Naive thymus-derived CD8-positive, alpha-beta T cell (primary cell): Measurements from ENCODE around the gene IRGQ. TPM values are rescaled to one million over a fixed set of nuclear protein-coding genes. Genes with fewer than 3 reads are reported as not detected.

Experiments
- polyA plus RNA-seq, 3 donors: library from polyadenylated mRNA; unstranded; fragments of 300-500 nt; fragmentation: Illumina TruSeq; gene quantifications; one replicate each; pipeline ENCODE4 v1.2.3, GENCODE V29; 2021
- total RNA-seq, 8 experiments: library from RNA in 2 of 8; stranded (reverse) in 2 of 8; gene quantifications; one replicate each; pipeline ENCODE4 v1.2.3 and lab custom pipeline; 2021 to 2026

Gene IRGQ
- total and polyA plus RNA-seq, 5 experiments from 2014 or later: 0.37 to 15.7 (median 1.1) TPM

Other genes with a start within 250 kb of the IRGQ start
- gene CD177, start 242.4 kb downstream of the IRGQ start, total RNA-seq: not detected
- not detected for gene CD177, start 242.4 kb downstream of the IRGQ start, polyA plus RNA-seq
- not detected for gene TEX101, start 181.2 kb downstream of the IRGQ start, total RNA-seq
- gene TEX101, start 181.2 kb downstream of the IRGQ start, polyA plus RNA-seq: not detected
- gene LYPD3, start 130.5 kb downstream of the IRGQ start, total RNA-seq: 1 to 10 TPM; 5.4 to 6.1 TPM
- gene LYPD3, start 130.5 kb downstream of the IRGQ start, polyA plus RNA-seq: 1 to 10 TPM; 6.2 to 9.3 (median 8.3) TPM
- gene PHLDB3, start 91.4 kb downstream of the IRGQ start, total RNA-seq: 10 to 100 TPM; 46.0 to 48.6 TPM
- 1 to 10 TPM; 3.5 to 7.2 (median 4.5) TPM for gene PHLDB3, start 91.4 kb downstream of the IRGQ start, polyA plus RNA-seq
- gene ETHE1, start 68.9 kb downstream of the IRGQ start, total RNA-seq: 10 to 100 TPM; 23.9 to 24.8 TPM
- 10 to 100 TPM; 62.0 to 78.7 (median 64.5) TPM for gene ETHE1, start 68.9 kb downstream of the IRGQ start, polyA plus RNA-seq
- 1 to 10 TPM; 5.1 to 5.3 TPM for gene ZNF575, start 62.9 kb downstream of the IRGQ start, total RNA-seq
- 1 to 10 TPM; 1.7 to 4.1 (median 3.0) TPM for gene ZNF575, start 62.9 kb downstream of the IRGQ start, polyA plus RNA-seq
- 10 to 100 TPM; 38.2 to 39.0 TPM for gene XRCC1, start 20.6 kb downstream of the IRGQ start, total RNA-seq
- gene XRCC1, start 20.6 kb downstream of the IRGQ start, polyA plus RNA-seq: 10 to 100 TPM; 16.8 to 34.6 (median 33.7) TPM
- 1 to 10 TPM; 2.5 to 2.7 TPM for gene PINLYP, start 20.3 kb downstream of the IRGQ start, total RNA-seq
- 1 to 10 TPM in 2 of 3 donors, under 1 TPM in 1; 0.68 to 2.3 (median 1.7) TPM for gene PINLYP, start 20.3 kb downstream of the IRGQ start, polyA plus RNA-seq
- gene ZNF576, start 461 bp upstream of the IRGQ start, total RNA-seq: 10 to 100 TPM; 17.1 to 17.8 TPM
- gene ZNF576, start 461 bp upstream of the IRGQ start, polyA plus RNA-seq: 10 to 100 TPM in 1 of 3 donors, 1 to 10 TPM in 2; 6.2 to 10.4 (median 9.3) TPM
- gene SRRM5, start 16.0 kb upstream of the IRGQ start, total RNA-seq: 1 to 10 TPM; 1.4 TPM
- under 1 TPM in 2 of 3 donors, not detected in 1; 0.08 to 0.94 TPM for gene SRRM5, start 16.0 kb upstream of the IRGQ start, polyA plus RNA-seq
- 10 to 100 TPM; 31.2 to 31.6 TPM for gene ZNF428, start 23.5 kb upstream of the IRGQ start, total RNA-seq
- 10 to 100 TPM; 16.5 to 20.6 (median 18.3) TPM for gene ZNF428, start 23.5 kb upstream of the IRGQ start, polyA plus RNA-seq
- gene CADM4, start 43.7 kb upstream of the IRGQ start, total RNA-seq: under 1 TPM; 0.39 to 0.63 TPM
- not detected for gene CADM4, start 43.7 kb upstream of the IRGQ start, polyA plus RNA-seq
- 1 to 10 TPM; 1.3 to 1.7 TPM for gene PLAUR, start 74.0 kb upstream of the IRGQ start, total RNA-seq
- gene PLAUR, start 74.0 kb upstream of the IRGQ start, polyA plus RNA-seq: 1 to 10 TPM in 1 of 3 donors, under 1 TPM in 1, not detected in 1; 0.71 to 1.6 TPM
- gene IRGC, start 119.9 kb upstream of the IRGQ start, total RNA-seq: not detected
- gene IRGC, start 119.9 kb upstream of the IRGQ start, polyA plus RNA-seq: not detected
- 10 to 100 TPM; 48.9 to 51.9 TPM for gene SMG9, start 158.8 kb upstream of the IRGQ start, total RNA-seq
- gene SMG9, start 158.8 kb upstream of the IRGQ start, polyA plus RNA-seq: 1 to 10 TPM; 3.4 to 8.3 (median 8.3) TPM
- 100 to 1,000 TPM in 1 of 2 experiments, 10 to 100 TPM in 1; 92.9 to 103 TPM for gene KCNN4, start 184.8 kb upstream of the IRGQ start, total RNA-seq
- gene KCNN4, start 184.8 kb upstream of the IRGQ start, polyA plus RNA-seq: 10 to 100 TPM in 2 of 3 donors, 1 to 10 TPM in 1; 7.6 to 28.6 (median 11.7) TPM
- under 1 TPM; 0.60 to 0.69 TPM for gene LYPD5, start 206.3 kb upstream of the IRGQ start, total RNA-seq
- gene LYPD5, start 206.3 kb upstream of the IRGQ start, polyA plus RNA-seq: under 1 TPM in 2 of 3 donors, not detected in 1; 0.07 to 0.72 TPM
- 10 to 100 TPM; 24.2 to 25.8 TPM for gene ZNF283, start 231.2 kb upstream of the IRGQ start, total RNA-seq
- 1 to 10 TPM; 3.3 to 4.3 (median 3.7) TPM for gene ZNF283, start 231.2 kb upstream of the IRGQ start, polyA plus RNA-seq